Astrocyte (in vitro differentiated cells and primary cell): ENCODE results near the gene ANGPTL1. TPM values are rescaled to one million over a fixed set of nuclear protein-coding genes. Genes with fewer than 3 reads are reported as not detected.
"Not testable (repeated sequence)": the region's sequence is repeated elsewhere in the genome, so short reads cannot be mapped to it uniquely, and the experiment has no call there.

Experiments
- DNase-seq: peaks from one replicate; pipeline ENCODE4 v3.0.0-alpha.2; 2010; ENCODE audit warnings: low read depth
- FAIRE-seq: peaks from 2 replicates; lab custom pipeline; 2011; peaks lifted over from hg19 to GRCh38; lab: Jason Lieb, UNC
- H2AFZ ChIP-seq: 2 replicates; pipeline ENCODE4 v1.6.0; 2012; ENCODE audit warnings: low read depth, low read length, inconsistent platforms
- H3K27ac ChIP-seq: 2 replicates; pipeline ENCODE4 v1.5.1; 2011; ENCODE audit warnings: low read depth, low read length, inconsistent platforms
- H3K27me3 ChIP-seq: 2 replicates; pipeline ENCODE4 v1.6.0; 2011; ENCODE audit warnings: low read length, inconsistent platforms; ENCODE audit not compliant: insufficient read depth
- H3K36me3 ChIP-seq: 2 replicates; pipeline ENCODE4 v1.5.1; 2011; ENCODE audit warnings: low read length, inconsistent platforms; ENCODE audit not compliant: insufficient read depth
- H3K4me1 ChIP-seq: 2 replicates; pipeline ENCODE4 v1.5.1; 2011; ENCODE audit warnings: low read length, inconsistent platforms; ENCODE audit not compliant: insufficient read depth
- H3K4me2 ChIP-seq: 2 replicates; pipeline ENCODE4 v1.6.0; 2012; ENCODE audit warnings: low read length, inconsistent platforms
- H3K4me3 ChIP-seq: 2 replicates; pipeline ENCODE4 v1.5.1; 2011; ENCODE audit warnings: low read depth, mild to moderate bottlenecking, low read length, inconsistent platforms; ENCODE audit not compliant: insufficient read depth
- H3K79me2 ChIP-seq: 2 replicates; pipeline ENCODE4 v1.6.0; 2012; ENCODE audit warnings: mild to moderate bottlenecking, low read length, inconsistent platforms; ENCODE audit not compliant: insufficient read depth
- H3K9ac ChIP-seq: 2 replicates; pipeline ENCODE4 v1.6.0; 2012; ENCODE audit warnings: mild to moderate bottlenecking, low read length, inconsistent platforms
- H3K9me3 ChIP-seq: 2 replicates; pipeline ENCODE4 v1.5.1; 2012; ENCODE audit warnings: low read depth, mild to moderate bottlenecking, low read length, inconsistent platforms; ENCODE audit not compliant: insufficient read depth
- H4K20me1 ChIP-seq: 2 replicates; pipeline ENCODE4 v1.6.0; 2012; ENCODE audit warnings: low read length, inconsistent platforms; ENCODE audit not compliant: insufficient read depth
- H3K27ac Mint-ChIP-seq: one replicate; pipeline ENCODE4 v1.8.0; 2021; ENCODE audit warnings: mild to moderate bottlenecking, mixed read lengths; ENCODE audit not compliant: unreplicated experiment
- H3K27me3 Mint-ChIP-seq: one replicate; pipeline ENCODE4 v1.8.0; 2021; ENCODE audit warnings: low read depth, mixed read lengths; ENCODE audit not compliant: unreplicated experiment
- H3K36me3 Mint-ChIP-seq: one replicate; pipeline ENCODE4 v1.8.0; 2021; ENCODE audit warnings: low read depth, mixed read lengths; ENCODE audit not compliant: unreplicated experiment
- H3K4me1 Mint-ChIP-seq: one replicate; pipeline ENCODE4 v1.8.0; 2021; ENCODE audit warnings: low read depth, mixed read lengths; ENCODE audit not compliant: unreplicated experiment
- H3K4me3 Mint-ChIP-seq: one replicate; pipeline ENCODE4 v1.8.0; 2021; ENCODE audit warnings: mild to moderate bottlenecking, moderate library complexity, mixed read lengths; ENCODE audit not compliant: unreplicated experiment
- H3K9me3 Mint-ChIP-seq: one replicate; pipeline ENCODE4 v1.8.0; 2021; ENCODE audit warnings: mild to moderate bottlenecking, mixed read lengths; ENCODE audit not compliant: unreplicated experiment
- EZH2 ChIP-seq: IDR thresholded peaks from 2 replicates; pipeline ENCODE4 v1.6.1; 2012; ENCODE audit warnings: mild to moderate bottlenecking, low read length, inconsistent platforms; ENCODE audit not compliant: insufficient read depth
- total RNA-seq: library from RNA; stranded (reverse); gene quantifications from 2 replicates; pipeline ENCODE4 v1.2.1, GENCODE V29; 2021
- TF ChIP-seq, protein P1 (sequence below): IDR thresholded peaks from 2 replicates; pipeline ENCODE4 v1.5.1; 2011; ENCODE audit warnings: low read depth, mild to moderate bottlenecking, inconsistent platforms, low read length, moderate library complexity; ENCODE audit not compliant: insufficient read depth

The ANGPTL1 gene
- total RNA-seq, 1 donor from 2014 or later: 4.1 TPM

DNA sequence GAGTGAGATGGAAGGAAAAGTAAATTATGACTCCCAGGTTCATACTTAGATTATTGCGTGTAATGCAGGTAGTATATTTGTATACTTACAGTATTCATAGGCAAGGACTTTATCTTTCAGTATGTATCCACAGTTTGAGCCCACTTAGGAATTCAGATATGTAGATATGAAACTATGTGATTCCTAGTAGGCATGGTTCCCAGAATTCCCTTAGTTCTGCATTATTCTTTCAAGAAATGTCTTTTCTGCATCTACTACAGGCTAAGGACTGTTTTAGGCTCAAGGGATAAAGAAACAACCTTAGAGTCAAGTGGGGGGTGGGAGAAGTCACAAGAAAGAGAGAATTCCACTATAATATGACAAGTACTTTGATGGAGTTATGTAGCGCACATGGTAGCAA, 13.8 kb downstream of the ANGPTL1 start:
- no peaks in the 10 kb centered on the region for H3K27me3 ChIP-seq
- no peak overlapping the region for H3K27ac ChIP-seq
- no peaks in the 10 kb centered on the region for H3K36me3 ChIP-seq
- Mint-ChIP-seq H3K9me3 (no peaks in the 10 kb centered on the region), H3K27me3 (no peaks in the 10 kb centered on the region), H3K27ac (no peak overlapping the region), H3K4me3 (no peak overlapping the region), H3K36me3 (peaks cover 1% of the 10 kb centered on the region), H3K4me1 (no peaks in the 10 kb centered on the region)
- no peak overlapping the region for H3K4me3 ChIP-seq
- H4K20me1 ChIP-seq: no peaks in the 10 kb centered on the region
- H3K9me3 ChIP-seq: no peaks in the 10 kb centered on the region
- TF ChIP-seq EZH2: no peak
- TF ChIP-seq, protein P1, sequence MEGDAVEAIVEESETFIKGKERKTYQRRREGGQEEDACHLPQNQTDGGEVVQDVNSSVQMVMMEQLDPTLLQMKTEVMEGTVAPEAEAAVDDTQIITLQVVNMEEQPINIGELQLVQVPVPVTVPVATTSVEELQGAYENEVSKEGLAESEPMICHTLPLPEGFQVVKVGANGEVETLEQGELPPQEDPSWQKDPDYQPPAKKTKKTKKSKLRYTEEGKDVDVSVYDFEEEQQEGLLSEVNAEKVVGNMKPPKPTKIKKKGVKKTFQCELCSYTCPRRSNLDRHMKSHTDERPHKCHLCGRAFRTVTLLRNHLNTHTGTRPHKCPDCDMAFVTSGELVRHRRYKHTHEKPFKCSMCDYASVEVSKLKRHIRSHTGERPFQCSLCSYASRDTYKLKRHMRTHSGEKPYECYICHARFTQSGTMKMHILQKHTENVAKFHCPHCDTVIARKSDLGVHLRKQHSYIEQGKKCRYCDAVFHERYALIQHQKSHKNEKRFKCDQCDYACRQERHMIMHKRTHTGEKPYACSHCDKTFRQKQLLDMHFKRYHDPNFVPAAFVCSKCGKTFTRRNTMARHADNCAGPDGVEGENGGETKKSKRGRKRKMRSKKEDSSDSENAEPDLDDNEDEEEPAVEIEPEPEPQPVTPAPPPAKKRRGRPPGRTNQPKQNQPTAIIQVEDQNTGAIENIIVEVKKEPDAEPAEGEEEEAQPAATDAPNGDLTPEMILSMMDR: no peak
- no peak overlapping the region for H3K4me2 ChIP-seq
- DNase-seq: no peak
- no peak overlapping the region for H3K9ac ChIP-seq
- H3K79me2 ChIP-seq: no peaks in the 10 kb centered on the region
- no peak for FAIRE-seq
- no peak overlapping the region for H2AFZ ChIP-seq
- H3K4me1 ChIP-seq: no peaks in the 10 kb centered on the region

DNA sequence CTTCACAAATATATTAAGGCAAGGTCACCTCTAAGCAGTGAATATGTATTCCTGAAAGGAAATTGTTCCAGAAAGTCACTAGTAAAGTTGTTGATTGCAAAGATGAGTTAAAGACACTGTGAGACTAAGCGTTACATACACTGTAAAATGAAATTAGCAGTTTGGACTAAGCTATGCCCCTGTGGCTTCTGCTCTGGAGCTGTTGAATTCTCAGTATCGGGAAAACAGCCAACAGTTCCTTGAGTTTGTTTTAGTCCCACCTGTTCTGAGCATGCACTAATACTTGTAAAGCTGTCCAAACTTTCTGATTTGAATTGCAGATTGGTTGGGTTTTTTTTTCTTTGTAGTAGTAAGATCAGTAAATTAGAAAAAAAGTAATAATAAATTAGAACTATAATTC, 21.0 kb downstream of the ANGPTL1 start:
- Histone ChIP-seq H3K4me2 (no peak overlapping the region), H3K36me3 (no peaks in the 10 kb centered on the region), H3K9me3 (no peaks in the 10 kb centered on the region), H3K4me1 (no peaks in the 10 kb centered on the region), H3K27me3 (no peaks in the 10 kb centered on the region), H3K79me2 (no peaks in the 10 kb centered on the region), H2AFZ (no peak overlapping the region), H3K27ac (no peak overlapping the region), H3K9ac (no peak overlapping the region), H4K20me1 (no peaks in the 10 kb centered on the region), H3K4me3 (no peak overlapping the region)
- H3K4me3 Mint-ChIP-seq: no peak overlapping the region
- TF ChIP-seq EZH2: no peak
- H3K27me3 Mint-ChIP-seq: no peaks in the 10 kb centered on the region
- FAIRE-seq (no peak), DNase-seq (no peak)
- H3K36me3 Mint-ChIP-seq: no peaks in the 10 kb centered on the region
- H3K4me1 Mint-ChIP-seq: no peaks in the 10 kb centered on the region
- H3K27ac Mint-ChIP-seq: no peak overlapping the region
- no peaks in the 10 kb centered on the region for H3K9me3 Mint-ChIP-seq

- DNase-seq, H3K9me3 ChIP-seq, H4K20me1 ChIP-seq, H3K27me3 Mint-ChIP-seq, H3K36me3 ChIP-seq, H3K4me1 ChIP-seq, H3K4me1 Mint-ChIP-seq, H3K27ac Mint-ChIP-seq, H3K36me3 Mint-ChIP-seq, H3K4me3 Mint-ChIP-seq, FAIRE-seq, H3K9me3 Mint-ChIP-seq, H3K9ac ChIP-seq, H3K27me3 ChIP-seq, H2AFZ ChIP-seq, H3K4me3 ChIP-seq, H3K27ac ChIP-seq, H3K79me2 ChIP-seq: not testable (repeated sequence)
- H3K4me2 ChIP-seq: peak overlapping the region; percentile 21
Observed at GRCh38 chr1:178847919-178848318, 23.0 kb downstream of the ANGPTL1 start.
